NOMO-1 (cell line): ENCODE measurements around the gene HUNK.
A peak's percentile ranks its signal among the peaks of the same experiment; 100 is the strongest.
"Not testable (repeated sequence)": the region's sequence is repeated elsewhere in the genome, so short reads cannot be mapped to it uniquely, and the experiment has no call there.

ENCODE experiments used
- DNase-seq, 2 experiments: peaks; one replicate each; lab custom pipeline; 2025; ENCODE audit not compliant: unreplicated experiment in 2 of 2; lab: John Stamatoyannopoulos, UW

Gene HUNK

GRCh38 chr21:31946876-31947550 is 74.2 kb downstream of the HUNK start:
- DNase-seq: not testable (repeated sequence)

GRCh38 chr21:31948676-31949075 is 75.9 kb downstream of the HUNK start:
- no peak for DNase-seq

- DNase-seq: no peak
Measured at GRCh38 chr21:31952828-31953227, 80.0 kb downstream of the HUNK start.

- DNase-seq: no peak
Measured at GRCh38 chr21:31957631-31958030, 84.8 kb downstream of the HUNK start.

- no peak for DNase-seq
Measured at GRCh38 chr21:31959881-31960280, 87.1 kb downstream of the HUNK start.

GRCh38 chr21:31961027-31961426 is 88.2 kb downstream of the HUNK start:
- DNase-seq: no peak

GRCh38 chr21:31961704-31962103 is 88.9 kb downstream of the HUNK start:
- no peak for DNase-seq

- DNase-seq: no peak
Measured at GRCh38 chr21:31964692-31965091, 91.9 kb downstream of the HUNK start.

GRCh38 chr21:31967334-31967733 is 94.5 kb downstream of the HUNK start:
- DNase-seq: no peak

- DNase-seq: no peak
Measured at GRCh38 chr21:31972622-31973021, 99.8 kb downstream of the HUNK start.

GRCh38 chr21:31973402-31973944 is 100.7 kb downstream of the HUNK start:
- no peak for DNase-seq

GRCh38 chr21:31974454-31974985 is 101.7 kb downstream of the HUNK start:
- DNase-seq: peak; percentile 6 to 59

- no peak for DNase-seq
Measured at GRCh38 chr21:31975491-31975890, 102.7 kb downstream of the HUNK start.

GRCh38 chr21:31977816-31978215 is 105.0 kb downstream of the HUNK start:
- DNase-seq: no peak

- DNase-seq: no peak
Measured at GRCh38 chr21:31983120-31983519, 110.3 kb downstream of the HUNK start.

GRCh38 chr21:31983554-31983953 is 110.7 kb downstream of the HUNK start:
- DNase-seq: no peak

GRCh38 chr21:31985398-31985797 is 112.6 kb downstream of the HUNK start:
- no peak for DNase-seq

GRCh38 chr21:31986035-31986856 is 113.4 kb downstream of the HUNK start:
- DNase-seq: no peak

GRCh38 chr21:31987696-31988095 is 114.9 kb downstream of the HUNK start:
- DNase-seq: no peak

GRCh38 chr21:31988492-31989290 is 115.9 kb downstream of the HUNK start:
- DNase-seq: no peak
